Ovary (tissue), 3 donors: ENCODE measurements around the gene DENND1A.

ENCODE experiments used
- CTCF ChIP-seq, 3 donors: fragments of 450-650 bp in 2 of 3; fragments of 200-600 bp in 1 of 3; IDR thresholded peaks; one replicate each; pipeline versions ENCODE4 v1.5.1 to v1.8.0; 2016 to 2022; ENCODE audit warnings: antibody characterized with exemption in 3 of 3, mild to moderate bottlenecking in 1 of 3
- EP300 ChIP-seq: sonication (generic); formaldehyde crosslinking; IDR thresholded peaks from one replicate; pipeline ENCODE4 v1.6.1; 2017; ENCODE audit warnings: antibody characterized with exemption
- POLR2A ChIP-seq: fragments of 450-650 bp; IDR thresholded peaks from one replicate; pipeline ENCODE4 v1.6.1; 2017; ENCODE audit warnings: antibody characterized with exemption, mild to moderate bottlenecking, moderate library complexity
- donor health status: DM: no; HTN: no; CAD: no.

- TF ChIP-seq CTCF (IDR thresholded peaks at IDR 0.05) (no peak), POLR2A (no peak), EP300 (no peak)
These were observed 377.4 kb downstream of the DENND1A start for GRCh38 chr9:123552530-123552929.
